Ureter (tissue), 1 donor: ENCODE measurements around the gene BCAT1. TPM values are rescaled to one million over a fixed set of nuclear protein-coding genes. Genes with fewer than 3 reads are reported as not detected.
"Not testable (repeated sequence)": the region's sequence is repeated elsewhere in the genome, so short reads cannot be mapped to it uniquely, and the experiment has no call there.

ENCODE experiments used
- DNase-seq: peaks from one replicate; pipeline ENCODE4 v3.0.0-alpha.2; 2020; ENCODE audit warnings: low spot score
- total RNA-seq: library from RNA; stranded (reverse); gene quantifications from one replicate; pipeline ENCODE4 v1.2.4, GENCODE V29; 2023
- donor health status: DM: yes; HTN: yes; CAD: no.

BCAT1 gene
- total RNA-seq, 1 donor from 2014 or later, result 19.3 TPM

DNA sequence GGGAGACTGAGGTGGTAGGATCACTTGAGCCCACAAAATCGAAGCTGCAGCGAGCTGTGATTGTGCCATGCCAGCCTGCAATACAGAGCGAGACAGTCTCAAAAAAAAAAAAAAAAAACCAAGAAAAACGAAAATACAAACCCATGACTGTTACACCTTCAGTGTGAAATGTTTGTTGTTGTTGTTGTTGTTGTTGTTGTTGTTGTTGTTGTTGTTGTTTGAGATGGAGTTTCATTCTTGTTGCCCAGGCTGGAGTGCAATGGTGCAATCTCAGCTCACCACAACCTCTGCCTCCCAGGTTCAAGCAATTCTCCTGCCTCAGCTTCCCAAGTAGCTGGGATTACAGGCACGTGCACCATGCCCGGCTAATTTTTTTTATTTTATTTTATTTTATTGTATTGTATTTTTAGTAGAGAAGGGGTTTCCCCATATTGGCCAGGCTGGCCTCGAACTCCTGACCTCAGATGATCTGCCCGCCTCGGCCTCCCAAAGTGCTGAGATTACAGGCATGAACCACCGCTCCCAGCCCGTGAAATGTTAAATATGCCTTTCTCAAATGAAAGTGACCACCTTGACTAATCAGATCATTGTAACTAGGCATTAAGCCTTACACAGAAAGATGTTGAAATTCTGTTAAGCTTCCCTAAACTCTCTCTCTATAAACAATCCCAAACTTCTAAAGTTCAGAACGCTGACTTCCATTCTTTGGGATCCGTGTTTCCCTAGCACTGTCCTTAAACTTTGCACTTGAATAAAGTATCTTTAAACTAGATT lies 20.2 kb downstream of the BCAT1 start:
- DNase-seq, result not testable (repeated sequence)

DNA sequence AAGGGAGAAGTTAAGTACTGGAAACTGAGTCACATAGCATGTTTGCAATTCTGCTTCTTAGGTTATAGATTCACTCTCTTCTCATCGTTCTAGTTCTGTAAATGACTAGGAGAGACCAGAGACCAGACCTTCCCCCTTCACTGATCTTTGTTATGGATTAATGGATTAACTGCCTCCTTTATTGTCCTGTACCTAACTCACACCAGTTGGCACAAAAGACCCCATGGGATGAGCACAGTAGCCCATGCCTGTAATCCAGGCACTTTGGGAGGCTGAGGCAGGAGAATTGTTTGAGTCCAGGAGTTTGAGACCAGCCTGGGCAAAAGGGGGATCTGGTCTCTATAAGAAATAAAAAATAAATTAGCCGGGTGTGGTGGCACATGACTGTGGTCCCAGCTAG lies 20.8 kb downstream of the BCAT1 start:
- no peak for DNase-seq

- DNase-seq, result not testable (repeated sequence)
Measured at GRCh38 chr12:24926080-24926479, 22.8 kb downstream of the BCAT1 start.

- DNase-seq, result no peak
Measured at GRCh38 chr12:24922090-24922489, 26.8 kb downstream of the BCAT1 start.

- no peak for DNase-seq
Measured at GRCh38 chr12:24921251-24922038, 27.5 kb downstream of the BCAT1 start.

DNA sequence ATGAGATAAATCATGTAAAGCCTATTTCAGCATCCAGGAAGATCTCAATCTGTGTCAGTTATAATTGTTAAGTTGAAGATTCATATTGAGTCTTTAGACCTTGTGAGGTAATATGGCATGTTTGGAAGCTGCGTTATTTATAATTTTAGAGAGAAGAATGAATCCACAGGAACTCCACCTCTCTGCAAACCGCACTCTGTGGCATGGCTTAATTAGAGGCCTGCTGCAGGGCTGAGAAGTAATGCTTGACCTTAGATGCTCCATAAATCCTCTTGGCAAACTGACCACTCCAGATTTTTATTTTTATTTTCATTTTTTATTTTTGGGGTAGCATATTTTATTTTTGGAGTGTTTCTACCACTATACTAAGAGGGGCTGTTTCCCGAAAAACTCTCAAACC lies 28.8 kb downstream of the BCAT1 start:
- DNase-seq, result no peak

GRCh38 chr12:24919346-24920001 lies 29.4 kb downstream of the BCAT1 start:
- DNase-seq, result no peak

- DNase-seq, result no peak
Measured at GRCh38 chr12:24918596-24918995, 30.3 kb downstream of the BCAT1 start.

DNA sequence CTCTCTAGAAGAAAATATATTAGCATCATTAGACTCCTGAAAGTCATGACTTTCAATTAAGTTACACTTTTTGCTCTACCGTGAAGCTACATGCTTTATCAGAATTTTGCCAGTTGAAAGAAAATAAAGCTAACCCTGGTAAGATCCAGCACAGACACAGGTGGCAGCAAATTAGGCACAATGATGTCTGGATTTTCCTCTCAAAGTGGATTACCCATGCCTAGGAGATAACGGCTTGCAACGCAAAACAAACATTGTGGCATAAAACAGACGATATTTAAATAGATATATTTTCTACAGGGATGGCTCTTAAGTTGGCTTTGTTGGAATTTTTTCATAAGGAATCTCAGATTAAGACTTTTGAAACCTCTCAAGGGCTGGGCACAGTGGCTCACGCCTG lies 33.4 kb downstream of the BCAT1 start:
- no peak for DNase-seq

DNA sequence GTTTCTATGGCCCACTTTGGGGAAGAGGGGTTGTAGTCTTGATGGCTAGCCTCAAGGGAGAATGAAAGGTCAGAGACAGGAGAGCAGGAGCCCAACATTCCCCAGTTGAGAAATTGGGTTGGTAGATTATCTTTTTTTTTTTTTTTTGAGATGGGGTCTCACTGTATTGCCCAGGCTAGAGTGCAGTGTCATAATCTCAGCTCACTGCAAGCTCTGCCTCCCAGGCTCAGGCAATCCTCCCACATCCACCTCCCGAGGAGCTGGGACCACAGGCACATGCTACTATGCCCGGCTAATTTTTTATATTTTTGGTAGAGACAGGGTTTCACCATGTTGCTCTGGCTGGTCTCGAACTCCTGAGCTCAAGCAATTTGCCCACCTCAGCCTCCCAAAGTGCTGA lies 34.9 kb downstream of the BCAT1 start:
- no peak for DNase-seq

GRCh38 chr12:24913130-24913529 lies 35.8 kb downstream of the BCAT1 start:
- DNase-seq, result no peak

DNA sequence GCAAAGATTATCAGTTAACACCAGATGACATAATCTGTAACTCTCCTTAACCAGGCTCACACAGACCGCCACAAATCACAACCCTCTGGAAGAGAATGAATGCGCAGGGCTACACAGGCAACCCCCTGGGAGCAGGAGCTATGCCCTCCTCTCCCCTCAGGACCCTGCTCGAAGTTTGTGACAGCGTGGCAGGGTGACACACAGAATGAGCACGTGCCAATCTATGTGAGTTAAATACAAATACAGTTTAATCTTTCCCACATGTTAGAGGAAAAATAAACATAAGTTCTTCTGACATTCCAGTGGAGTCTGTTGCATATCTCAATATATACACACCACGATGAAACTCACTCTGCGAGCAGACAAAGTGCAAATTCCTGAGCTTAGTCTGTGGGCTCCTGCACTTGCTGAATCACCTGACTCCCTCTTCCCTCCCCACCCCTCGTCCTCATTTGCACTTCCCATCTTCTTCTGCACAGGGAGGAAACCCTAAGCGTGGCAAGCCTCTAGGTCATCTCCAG lies 37.6 kb downstream of the BCAT1 start:
- no peak for DNase-seq

DNA sequence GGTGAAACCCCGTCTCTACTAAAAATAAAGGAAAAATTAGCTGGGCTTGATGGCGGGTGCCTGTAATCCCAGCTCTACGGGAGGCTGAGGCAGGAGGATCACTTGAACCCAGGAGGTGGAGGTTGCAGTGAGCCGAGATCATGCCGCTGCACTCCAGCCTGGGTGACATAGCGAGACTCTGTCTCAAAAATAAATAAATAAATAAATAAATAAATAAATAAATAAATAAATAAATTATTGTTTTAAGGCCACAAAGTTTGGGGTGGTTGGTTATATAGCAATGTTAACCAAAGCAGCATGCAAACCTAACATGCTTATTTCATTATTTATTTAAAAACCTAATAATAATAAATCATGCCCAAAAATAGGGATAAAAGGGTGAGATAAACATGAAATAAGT lies 38.7 kb downstream of the BCAT1 start:
- DNase-seq, result not testable (repeated sequence)

- no peak for DNase-seq
Measured at GRCh38 chr12:24909667-24910066, 39.2 kb downstream of the BCAT1 start.

DNA sequence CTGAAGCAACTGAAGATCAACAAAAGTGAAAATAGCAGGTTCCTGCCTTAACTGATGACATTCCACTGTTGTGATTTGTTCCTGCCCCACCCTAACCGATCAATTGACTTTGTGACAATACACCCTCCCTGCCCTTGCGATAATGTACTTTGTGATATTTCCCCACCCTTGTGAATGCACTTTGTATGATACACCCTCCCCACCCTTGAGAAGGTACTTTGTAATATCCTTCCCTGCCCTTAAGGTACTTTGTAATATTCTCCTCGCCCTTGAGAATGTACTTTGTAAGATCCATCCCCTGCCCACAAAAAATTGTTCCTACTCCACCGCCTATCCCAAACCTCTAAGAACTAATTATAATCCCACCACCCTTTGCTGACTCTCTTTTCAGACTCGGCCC lies 41.4 kb downstream of the BCAT1 start:
- DNase-seq, result no peak

DNA sequence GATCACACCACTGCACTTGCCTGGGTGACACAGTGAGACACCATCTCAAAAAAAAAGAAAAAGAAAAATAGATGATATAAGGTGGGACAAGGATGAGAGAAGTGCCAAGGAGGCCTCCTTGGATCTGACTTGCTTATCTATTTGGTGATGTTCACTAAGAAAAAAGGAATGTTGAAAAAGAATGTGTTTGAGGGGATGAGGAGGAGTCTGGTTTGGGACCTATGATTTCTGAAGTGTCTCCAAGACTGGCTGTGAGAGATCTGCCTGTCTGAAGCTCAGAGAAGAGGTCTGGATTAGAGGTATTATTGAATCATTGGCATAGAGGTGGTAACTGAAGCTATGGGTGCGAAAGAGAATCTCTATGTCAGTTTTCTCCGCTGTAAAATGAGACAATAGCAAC lies 42.8 kb downstream of the BCAT1 start:
- no peak for DNase-seq

- DNase-seq, result no peak
Measured at GRCh38 chr12:24905431-24905830, 43.5 kb downstream of the BCAT1 start.

DNA sequence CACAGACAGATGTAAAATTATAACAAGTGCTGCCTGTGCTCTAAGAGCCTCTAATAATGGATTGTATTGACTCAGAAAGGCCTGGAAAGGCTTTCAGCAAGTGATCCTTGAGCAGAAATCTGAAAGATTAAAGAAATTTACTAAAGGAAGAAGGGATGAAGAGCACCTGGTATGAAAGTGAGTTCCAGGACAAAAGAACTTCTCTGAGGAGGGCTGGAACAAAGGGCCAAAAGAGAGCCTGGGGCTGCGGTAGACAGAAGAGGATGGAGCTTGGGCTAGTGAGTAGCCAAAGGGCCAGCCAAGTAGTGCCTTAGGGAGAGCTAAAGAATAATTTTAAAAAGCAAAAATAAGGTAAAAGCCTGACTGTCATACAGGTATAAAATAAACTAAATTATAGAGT lies 44.0 kb downstream of the BCAT1 start:
- DNase-seq, result no peak

- no peak for DNase-seq
Measured at GRCh38 chr12:24903329-24904088, 45.4 kb downstream of the BCAT1 start.

DNA sequence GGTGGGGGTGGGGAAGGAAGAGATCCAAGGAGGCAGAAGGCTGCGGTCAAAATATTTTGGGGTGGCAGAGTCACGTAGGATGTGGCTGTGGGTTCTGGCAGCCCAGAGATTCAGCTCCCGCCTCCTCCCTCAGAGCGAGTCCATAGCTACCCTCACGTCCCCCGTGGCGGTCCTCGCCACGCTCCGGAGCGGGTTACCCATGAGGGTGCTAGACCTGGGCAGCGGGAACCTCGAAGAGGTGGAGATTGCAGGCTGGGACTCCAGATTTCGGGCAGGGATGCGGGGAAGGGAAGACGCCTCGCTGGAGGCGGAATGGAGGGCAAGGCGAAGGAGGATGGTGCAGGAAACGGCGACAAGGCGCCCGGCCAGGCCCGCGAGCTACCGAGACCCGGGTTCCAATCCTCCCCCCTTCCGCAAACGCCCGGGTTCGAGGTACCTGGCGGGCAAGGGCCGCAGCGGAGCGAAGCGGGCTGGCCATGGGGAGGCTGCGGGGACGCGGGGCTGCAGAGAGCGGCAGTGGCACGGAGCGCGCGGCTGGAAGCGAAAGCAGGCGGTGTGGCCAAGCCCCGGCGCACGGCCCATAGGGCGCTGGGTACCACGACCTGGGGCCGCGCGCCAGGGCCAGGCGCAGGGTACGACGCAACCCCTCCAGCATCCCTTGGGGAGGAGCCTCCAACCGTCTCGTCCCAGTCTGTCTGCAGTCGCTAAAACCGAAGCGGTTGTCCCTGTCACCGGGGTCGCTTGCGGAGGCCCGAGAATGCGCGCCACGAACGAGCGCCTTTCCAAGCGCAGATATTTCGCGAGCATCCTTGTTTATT lies 46.2 kb downstream of the BCAT1 start:
- DNase-seq, result no peak
